OCI-LY3 (cell line): Measurements from ENCODE around the gene APOM.

ENCODE experiments used
- H2AFZ ChIP-seq: fragments of 200-600, 300-600 bp; shearing (Covaris generic); 2 replicates; pipeline ENCODE4 v1.6.0; 2014; ENCODE audit warnings: antibody characterized with exemption, low read depth, low read length
- H3K27ac ChIP-seq: fragments of 200-600, 300-600 bp; sonication (generic); 2 replicates; pipeline ENCODE4 v1.5.1; 2014; ENCODE audit warnings: mild to moderate bottlenecking, low read length, moderate library complexity, mixed read lengths
- H3K27me3 ChIP-seq: fragments of 200-600, 300-600 bp; sonication (generic); 2 replicates; pipeline ENCODE4 v1.6.1; 2014; ENCODE audit warnings: low read depth, low read length, mixed read lengths
- H3K36me3 ChIP-seq: fragments of 200-600, 300-600 bp; sonication (generic); replicated peaks from 2 replicates; pipeline ENCODE3; 2014; ENCODE audit warnings: low read depth, low read length, mixed read lengths
- H3K4me1 ChIP-seq: fragments of 300-600, 200-600 bp; sonication (generic); 2 replicates; pipeline ENCODE4 v1.6.1; 2014; ENCODE audit warnings: low read length, mixed read lengths
- H3K4me2 ChIP-seq: fragments of 200-600, 300-600 bp; sonication (generic); 2 replicates; pipeline ENCODE4 v1.6.1; 2014; ENCODE audit warnings: low read length, mixed read lengths
- H3K4me3 ChIP-seq: fragments of 300-600, 200-600 bp; sonication (generic); 2 replicates; pipeline ENCODE4 v1.5.1; 2014; ENCODE audit warnings: antibody characterized with exemption, mild to moderate bottlenecking, low read length, moderate library complexity
- H3K79me2 ChIP-seq: fragments of 300-600, 200-600 bp; shearing (Covaris generic); 2 replicates; pipeline ENCODE4 v1.6.1; 2014; ENCODE audit warnings: mild to moderate bottlenecking, low read length, mixed read lengths
- H3K9ac ChIP-seq: fragments of 300-600, 200-600 bp; shearing (Covaris generic); 2 replicates; pipeline ENCODE4 v1.6.0; 2014; ENCODE audit warnings: mild to moderate bottlenecking, low read length, moderate library complexity
- H3K9me3 ChIP-seq: fragments of 200-600, 300-600 bp; shearing (Covaris generic); 2 replicates; pipeline ENCODE4 v1.6.1; 2014; ENCODE audit warnings: low read length, mixed read lengths; ENCODE audit not compliant: insufficient read depth
- H4K20me1 ChIP-seq: fragments of 200-600, 300-600 bp; sonication (generic); 2 replicates; pipeline ENCODE4 v1.6.1; 2016; ENCODE audit warnings: low read length, mixed read lengths; ENCODE audit not compliant: insufficient read depth
- CTCF ChIP-seq: fragments of 200-600, 300-600 bp; sonication (generic); IDR thresholded peaks from 2 replicates; pipeline ENCODE4 v1.5.1; 2014; ENCODE audit warnings: antibody characterized with exemption, low read length, low read depth
- EZH2phosphoT487 ChIP-seq: fragments of 200-600 bp; shearing (Covaris generic); IDR thresholded peaks from 2 replicates; pipeline ENCODE4 v1.6.1; 2018; ENCODE audit warnings: antibody characterized with exemption, mixed run types, low read depth

APOM gene

GRCh38 chr6:31707701-31708100, 52.0 kb downstream of the APOM start:
- no peaks in the 10 kb centered on the region for H3K27me3 ChIP-seq
- H3K27ac ChIP-seq, result no peak overlapping the region
- H3K4me3 ChIP-seq, result no peak overlapping the region
- H2AFZ ChIP-seq, result no peak overlapping the region
- TF ChIP-seq CTCF (no peak), EZH2phosphoT487 (no peak)
- no peak overlapping the region for H3K9ac ChIP-seq
- H3K36me3 ChIP-seq, result no peaks in the 10 kb centered on the region
- no peak overlapping the region for H3K4me2 ChIP-seq
- peaks cover 3% of the 10 kb centered on the region; the same call in 1 of the 2 replicates for H3K79me2 ChIP-seq
- peaks cover 9% of the 10 kb centered on the region for H3K4me1 ChIP-seq
- no peaks in the 10 kb centered on the region for H3K9me3 ChIP-seq
- no peaks in the 10 kb centered on the region for H4K20me1 ChIP-seq
